ENCODE measurements around the gene SP9. TPM values are rescaled to one million over a fixed set of nuclear protein-coding genes. Genes with fewer than 3 reads are reported as not detected.

Gene SP9
- total and polyA plus RNA-seq, 12 donors, result not detected

DNA sequence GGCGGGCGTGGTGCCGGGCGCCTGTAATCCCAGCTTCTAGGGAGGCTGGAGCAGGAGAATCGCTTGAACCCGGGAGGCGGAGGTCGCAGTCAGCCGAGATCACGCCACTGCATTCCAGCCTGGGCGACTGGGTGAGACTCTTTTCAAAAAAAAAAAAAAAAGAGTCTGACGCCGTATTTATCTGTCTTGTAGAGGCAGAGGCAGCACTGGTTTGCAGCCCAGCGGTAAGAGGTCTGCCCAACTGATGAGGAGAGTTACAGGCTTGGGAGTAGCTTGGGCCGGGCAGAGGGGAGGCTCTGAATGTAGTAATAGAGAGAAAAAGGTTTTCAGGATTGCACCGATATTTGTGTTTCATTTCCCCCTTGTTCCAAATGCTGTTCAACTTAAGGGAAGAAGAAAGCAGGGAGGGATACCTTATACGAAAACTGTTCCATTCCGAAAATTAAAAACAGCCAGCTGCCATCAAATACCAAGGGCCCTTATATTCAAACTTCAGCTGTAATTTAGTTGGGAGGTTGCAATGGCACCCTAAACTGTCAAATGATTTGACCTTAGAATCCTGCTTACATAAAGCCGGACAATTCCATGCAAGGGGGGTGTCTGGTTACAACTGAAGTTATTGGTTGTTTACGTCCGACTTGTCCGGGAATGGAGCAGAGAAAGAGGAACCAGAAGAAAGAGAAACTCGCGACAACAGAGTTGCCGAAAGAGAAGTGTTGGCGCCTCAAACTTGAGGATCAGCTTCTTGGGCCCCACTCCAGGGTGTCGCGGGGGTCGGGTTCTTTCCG is 9.2 kb upstream of the SP9 start:
- peak overlapping the region in 2 of 4 donors; percentile 11 to 51 for H3K4me3 ChIP-seq
- H3K27ac ChIP-seq, result no peak overlapping the region
- no peak for DNase-seq
- 62 to 65% (median 63%) methylated on average over 30 of the region's 30 CpGs for WGBS, 4 donors
- intact Hi-C loops (cut with DNase I), result no loop called here
- peaks cover 8 to 12% of the 10 kb centered on the region in 2 donors for H3K4me1 ChIP-seq (replicated peaks in 1 of 2)
- H3K36me3 ChIP-seq (replicated peaks in 1 of 2), result no peaks in the 10 kb centered on the region
- H3K27me3 ChIP-seq, result peaks cover 72% of the 10 kb centered on the region
- no peak for TF ChIP-seq POLR2A (IDR thresholded peaks at IDR 0.05)
- TF ChIP-seq, protein P1, sequence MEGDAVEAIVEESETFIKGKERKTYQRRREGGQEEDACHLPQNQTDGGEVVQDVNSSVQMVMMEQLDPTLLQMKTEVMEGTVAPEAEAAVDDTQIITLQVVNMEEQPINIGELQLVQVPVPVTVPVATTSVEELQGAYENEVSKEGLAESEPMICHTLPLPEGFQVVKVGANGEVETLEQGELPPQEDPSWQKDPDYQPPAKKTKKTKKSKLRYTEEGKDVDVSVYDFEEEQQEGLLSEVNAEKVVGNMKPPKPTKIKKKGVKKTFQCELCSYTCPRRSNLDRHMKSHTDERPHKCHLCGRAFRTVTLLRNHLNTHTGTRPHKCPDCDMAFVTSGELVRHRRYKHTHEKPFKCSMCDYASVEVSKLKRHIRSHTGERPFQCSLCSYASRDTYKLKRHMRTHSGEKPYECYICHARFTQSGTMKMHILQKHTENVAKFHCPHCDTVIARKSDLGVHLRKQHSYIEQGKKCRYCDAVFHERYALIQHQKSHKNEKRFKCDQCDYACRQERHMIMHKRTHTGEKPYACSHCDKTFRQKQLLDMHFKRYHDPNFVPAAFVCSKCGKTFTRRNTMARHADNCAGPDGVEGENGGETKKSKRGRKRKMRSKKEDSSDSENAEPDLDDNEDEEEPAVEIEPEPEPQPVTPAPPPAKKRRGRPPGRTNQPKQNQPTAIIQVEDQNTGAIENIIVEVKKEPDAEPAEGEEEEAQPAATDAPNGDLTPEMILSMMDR (IDR thresholded peaks at IDR 0.05), result no peak
- H3K9me3 ChIP-seq (replicated peaks in 1 of 3), result no peaks in the 10 kb centered on the region

DNA sequence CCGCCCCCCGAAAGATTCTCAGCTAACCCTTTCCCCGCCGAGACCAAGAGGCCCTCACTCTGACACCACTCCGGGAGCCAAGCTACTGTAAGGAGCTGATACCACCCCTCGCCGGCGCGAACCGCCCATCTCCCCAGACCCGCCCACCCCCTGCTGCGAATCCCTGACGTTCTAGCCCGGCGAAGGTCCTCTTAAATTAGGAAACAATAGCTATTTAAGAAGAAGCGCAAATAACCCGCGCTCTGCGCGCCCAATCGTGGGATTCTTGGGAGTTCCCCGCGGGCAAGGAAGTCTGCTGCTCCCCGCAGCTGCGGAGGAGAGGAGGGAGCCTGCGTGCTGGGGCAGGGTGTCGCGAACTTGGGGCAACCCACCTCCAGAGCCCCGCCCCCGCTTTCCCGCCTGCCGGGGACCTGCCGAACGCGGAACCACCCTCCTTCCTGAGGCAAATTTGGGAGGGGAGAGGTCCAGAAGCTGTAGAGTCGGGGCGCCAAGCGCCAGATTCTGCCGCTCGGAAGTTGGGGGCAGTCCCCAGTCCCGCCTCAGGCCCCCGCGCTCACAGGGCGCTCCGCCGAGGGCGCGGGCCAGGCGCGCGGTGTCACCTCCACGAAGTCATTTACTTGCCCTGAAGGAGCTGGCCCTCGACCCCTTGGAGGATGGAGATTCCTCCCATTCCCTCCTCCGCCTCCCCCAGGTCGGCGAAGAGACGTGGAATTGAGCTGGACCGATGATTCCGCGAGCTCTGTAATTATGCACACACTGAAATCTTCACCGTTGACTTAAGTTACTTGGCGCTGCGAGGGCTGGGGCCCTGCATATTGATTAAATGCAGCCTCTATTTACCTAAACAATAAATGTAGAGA is 8.4 kb upstream of the SP9 start:
- intact Hi-C loops (cut with DNase I), result no loop called here
- DNase-seq, result peak in 1 of 7 donors; percentile 8
- peaks cover 8 to 12% of the 10 kb centered on the region in 2 donors for H3K4me1 ChIP-seq (replicated peaks in 1 of 2)
- no peak overlapping the region for H3K27ac ChIP-seq
- H3K9me3 ChIP-seq (replicated peaks in 1 of 3), result no peaks in the 10 kb centered on the region
- H3K36me3 ChIP-seq (replicated peaks in 1 of 2), result no peaks in the 10 kb centered on the region
- peaks cover 80% of the 10 kb centered on the region for H3K27me3 ChIP-seq
- peak overlapping the region in 2 of 4 donors; percentile 11 to 51 for H3K4me3 ChIP-seq
- TF ChIP-seq, protein P1 (IDR thresholded peaks at IDR 0.05), result no peak
- no peak for TF ChIP-seq POLR2A (IDR thresholded peaks at IDR 0.05)
- WGBS, 4 donors, result 2 to 5% (median 3%) methylated on average over 33 to 63 of the region's 63 CpGs

- intact Hi-C loops (cut with DNase I), result no loop called here
- Histone ChIP-seq H3K9me3 (replicated peaks in 1 of 3) (no peaks in the 10 kb centered on the region), H3K27ac (no peak overlapping the region), H3K27me3 (peaks cover 80% of the 10 kb centered on the region), H3K36me3 (replicated peaks in 1 of 2) (no peaks in the 10 kb centered on the region), H3K4me1 (replicated peaks in 1 of 2) (peaks cover 8 to 12% of the 10 kb centered on the region in 2 donors), H3K4me3 (peak overlapping the region in 1 of 4 donors; percentile 51)
- WGBS, 4 donors, result 8 to 15% (median 9%) methylated on average over 22 to 41 of the region's 41 CpGs
- no peak for DNase-seq
- no peak for TF ChIP-seq POLR2A (IDR thresholded peaks at IDR 0.05)
- TF ChIP-seq, protein P1 (IDR thresholded peaks at IDR 0.05), result no peak
These were observed 7.5 kb upstream of the SP9 start for GRCh38 chr2:174327021-174327840.

GRCh38 chr2:174327841-174328113 is 7.0 kb upstream of the SP9 start:
- H3K9me3 ChIP-seq (replicated peaks in 1 of 3), result no peaks in the 10 kb centered on the region
- no peak for DNase-seq
- peaks cover 86% of the 10 kb centered on the region for H3K27me3 ChIP-seq
- peaks cover 8 to 12% of the 10 kb centered on the region in 2 donors for H3K4me1 ChIP-seq (replicated peaks in 1 of 2)
- no peak overlapping the region for H3K27ac ChIP-seq
- no peak overlapping the region for H3K4me3 ChIP-seq
- TF ChIP-seq, protein P1 (IDR thresholded peaks at IDR 0.05), result no peak
- TF ChIP-seq POLR2A (IDR thresholded peaks at IDR 0.05), result no peak
- no peaks in the 10 kb centered on the region for H3K36me3 ChIP-seq (replicated peaks in 1 of 2)
- WGBS, 4 donors, result 26 to 32% (median 29%) methylated on average over 6 of the region's 6 CpGs
- intact Hi-C loops (cut with DNase I), result no loop called here

Data from adrenal gland (tissue), 12 donors.